Inferior parietal cortex (tissue), 1 donor: ENCODE measurements around the gene OR10P1.

Experiments
- DNase-seq: peaks from one replicate; pipeline ENCODE4 v3.0.0-alpha.2; 2016; ENCODE audit errors: extremely low spot score

The OR10P1 gene

GRCh38 chr12:55685671-55686070, 49.0 kb downstream of the OR10P1 start:
- DNase-seq, result no peak

DNA sequence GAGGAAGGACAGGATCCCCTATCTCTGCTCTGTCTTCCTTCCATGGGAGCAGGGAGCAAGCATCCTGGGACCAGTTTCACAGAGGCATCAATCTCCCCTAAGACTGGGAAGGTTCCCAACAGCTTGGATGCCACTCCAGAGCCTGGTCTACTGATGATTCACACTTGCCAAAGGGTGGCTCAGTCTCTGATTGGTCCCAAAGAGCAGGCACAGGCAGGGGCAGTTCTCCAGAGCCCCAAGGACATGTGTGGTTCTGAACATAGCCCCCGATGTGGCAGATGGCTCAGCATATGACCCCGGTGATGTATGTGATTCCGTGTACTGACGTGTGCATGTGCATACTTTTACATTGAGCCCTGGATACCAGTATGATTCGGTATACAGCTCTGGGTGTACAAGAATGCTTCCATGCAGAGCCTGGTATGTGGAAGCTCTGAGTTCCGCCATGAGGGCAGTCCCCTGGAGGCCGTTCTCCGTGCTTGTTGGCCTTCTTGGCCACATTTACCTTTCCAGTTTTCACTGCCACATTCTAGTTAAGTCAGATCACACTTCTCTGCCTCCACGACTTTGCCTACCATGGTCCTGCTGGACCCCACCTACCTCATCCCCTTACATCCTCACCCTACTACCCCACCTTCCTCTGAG, 49.8 kb downstream of the OR10P1 start:
- DNase-seq, result no peak
